Mucosa of descending colon (tissue), 3 donors: ENCODE measurements around the gene TFB2M. TPM values are rescaled to one million over a fixed set of nuclear protein-coding genes. Genes with fewer than 3 reads are reported as not detected.

ENCODE experiments used
- ATAC-seq: fragments of 200-7000 bp; cut with Tn5 transposase; one replicate; pipeline ENCODE4 v1.9.1; 2020; ENCODE audit warnings: mild to moderate bottlenecking, moderate library complexity
- DNase-seq, 3 donors: peaks; one replicate each; pipeline ENCODE4 v3.0.0-alpha.2; 2020
- H3K36me3 ChIP-seq: fragments of 200-600 bp; one replicate; pipeline ENCODE4 v1.8.0; 2021; ENCODE audit warnings: low read depth, mild to moderate bottlenecking
- H3K4me1 ChIP-seq: fragments of 200-600 bp; one replicate; pipeline ENCODE4 v1.8.0; 2021; ENCODE audit warnings: low read depth, mild to moderate bottlenecking
- H3K4me3 ChIP-seq: fragments of 200-600 bp; one replicate; pipeline ENCODE4 v1.8.0; 2021; ENCODE audit warnings: mild to moderate bottlenecking
- H3K9me3 ChIP-seq: fragments of 200-600 bp; one replicate; pipeline ENCODE4 v1.8.0; 2021; ENCODE audit warnings: mild to moderate bottlenecking
- intact Hi-C, 2 donors: fragments of 100-400 bp; cut with DNase I in 1 of 2; cut with micrococcal nuclease in 1 of 2; formaldehyde crosslinking; loops; one replicate each; pipeline versions ENCODE4 v1.11.0 to v1.11.1; 2022; cut with DNase I, micrococcal nuclease
- total RNA-seq, 3 donors: library from RNA; stranded (reverse); fragmentation: NEBNext Ultra II Directional in 2 of 3; extraction: Animal tissue kit (Norgen Biotek cat#: 25700) in 2 of 3; gene quantifications; one replicate each; pipeline versions ENCODE4 v1.2.1 to v1.2.4, GENCODE V29; 2021 to 2023
- TF ChIP-seq, protein P1 (sequence below): fragments of 200-600 bp; IDR thresholded peaks from one replicate; pipeline ENCODE4 v1.8.0; 2022; ENCODE audit warnings: antibody characterized with exemption, mild to moderate bottlenecking
- donor health status: DM: no; HTN: no; CAD: no; lungs with moderate emphysema.
- donor health status: DM: no; HTN: no; CAD: no.
- donor health status: DM: no; HTN: yes; CAD: no.

TFB2M gene
- total RNA-seq, 3 donors from 2014 or later = 10.3 to 12.9 (median 10.5) TPM

DNA sequence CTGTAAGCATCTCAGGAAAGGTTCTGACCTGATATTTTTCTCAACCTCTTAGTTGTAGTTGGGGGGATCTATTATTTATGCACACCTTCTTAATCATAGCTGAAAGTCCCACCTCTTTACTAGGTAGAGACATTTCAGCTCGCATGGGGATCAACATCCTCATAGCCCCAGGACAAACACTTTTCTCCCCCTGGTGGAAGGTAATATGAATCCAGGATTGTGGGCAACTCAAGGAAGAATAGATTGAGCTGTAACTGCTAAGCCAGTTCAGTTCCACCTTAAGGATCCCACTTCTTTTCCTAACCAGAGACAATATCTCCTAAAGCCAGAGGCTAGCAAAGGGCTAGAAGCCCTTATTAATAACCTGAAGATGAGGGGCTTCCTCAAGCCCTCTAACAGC lies 33.5 kb downstream of the TFB2M start:
- Histone ChIP-seq H3K4me3 (no peak overlapping the region), H3K4me1 (no peaks in the 10 kb centered on the region), H3K36me3 (no peaks in the 10 kb centered on the region), H3K9me3 (peaks cover 8% of the 10 kb centered on the region)
- DNase-seq (no peak), ATAC-seq (no peak)
- TF ChIP-seq, protein P1, sequence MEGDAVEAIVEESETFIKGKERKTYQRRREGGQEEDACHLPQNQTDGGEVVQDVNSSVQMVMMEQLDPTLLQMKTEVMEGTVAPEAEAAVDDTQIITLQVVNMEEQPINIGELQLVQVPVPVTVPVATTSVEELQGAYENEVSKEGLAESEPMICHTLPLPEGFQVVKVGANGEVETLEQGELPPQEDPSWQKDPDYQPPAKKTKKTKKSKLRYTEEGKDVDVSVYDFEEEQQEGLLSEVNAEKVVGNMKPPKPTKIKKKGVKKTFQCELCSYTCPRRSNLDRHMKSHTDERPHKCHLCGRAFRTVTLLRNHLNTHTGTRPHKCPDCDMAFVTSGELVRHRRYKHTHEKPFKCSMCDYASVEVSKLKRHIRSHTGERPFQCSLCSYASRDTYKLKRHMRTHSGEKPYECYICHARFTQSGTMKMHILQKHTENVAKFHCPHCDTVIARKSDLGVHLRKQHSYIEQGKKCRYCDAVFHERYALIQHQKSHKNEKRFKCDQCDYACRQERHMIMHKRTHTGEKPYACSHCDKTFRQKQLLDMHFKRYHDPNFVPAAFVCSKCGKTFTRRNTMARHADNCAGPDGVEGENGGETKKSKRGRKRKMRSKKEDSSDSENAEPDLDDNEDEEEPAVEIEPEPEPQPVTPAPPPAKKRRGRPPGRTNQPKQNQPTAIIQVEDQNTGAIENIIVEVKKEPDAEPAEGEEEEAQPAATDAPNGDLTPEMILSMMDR = no peak
- intact Hi-C loops = no loop called here

DNA sequence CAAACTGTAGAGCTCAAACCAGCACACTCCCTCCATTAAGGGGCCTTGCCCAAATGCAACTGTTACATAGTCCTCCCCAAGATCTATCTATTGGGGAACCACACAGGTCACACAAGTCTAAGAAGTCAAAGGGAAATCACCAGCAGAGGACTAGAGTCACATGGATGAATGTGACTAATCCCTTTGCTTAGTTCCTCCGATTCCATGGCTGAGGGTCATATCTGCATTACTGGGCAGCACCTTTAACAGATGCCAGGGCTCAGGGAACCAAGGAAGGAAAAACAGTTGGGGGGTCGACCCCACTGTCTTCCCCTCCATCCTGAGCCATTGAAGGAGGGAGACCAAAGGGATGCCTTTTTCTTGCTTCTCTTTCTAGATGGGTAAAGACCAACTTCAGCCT lies 35.6 kb downstream of the TFB2M start:
- Histone ChIP-seq H3K36me3 (no peaks in the 10 kb centered on the region), H3K4me1 (no peaks in the 10 kb centered on the region), H3K4me3 (no peak overlapping the region), H3K9me3 (peaks cover 8% of the 10 kb centered on the region)
- intact Hi-C loops = no loop called here
- TF ChIP-seq, protein P1 = no peak
- ATAC-seq = no peak
- DNase-seq = no peak

DNA sequence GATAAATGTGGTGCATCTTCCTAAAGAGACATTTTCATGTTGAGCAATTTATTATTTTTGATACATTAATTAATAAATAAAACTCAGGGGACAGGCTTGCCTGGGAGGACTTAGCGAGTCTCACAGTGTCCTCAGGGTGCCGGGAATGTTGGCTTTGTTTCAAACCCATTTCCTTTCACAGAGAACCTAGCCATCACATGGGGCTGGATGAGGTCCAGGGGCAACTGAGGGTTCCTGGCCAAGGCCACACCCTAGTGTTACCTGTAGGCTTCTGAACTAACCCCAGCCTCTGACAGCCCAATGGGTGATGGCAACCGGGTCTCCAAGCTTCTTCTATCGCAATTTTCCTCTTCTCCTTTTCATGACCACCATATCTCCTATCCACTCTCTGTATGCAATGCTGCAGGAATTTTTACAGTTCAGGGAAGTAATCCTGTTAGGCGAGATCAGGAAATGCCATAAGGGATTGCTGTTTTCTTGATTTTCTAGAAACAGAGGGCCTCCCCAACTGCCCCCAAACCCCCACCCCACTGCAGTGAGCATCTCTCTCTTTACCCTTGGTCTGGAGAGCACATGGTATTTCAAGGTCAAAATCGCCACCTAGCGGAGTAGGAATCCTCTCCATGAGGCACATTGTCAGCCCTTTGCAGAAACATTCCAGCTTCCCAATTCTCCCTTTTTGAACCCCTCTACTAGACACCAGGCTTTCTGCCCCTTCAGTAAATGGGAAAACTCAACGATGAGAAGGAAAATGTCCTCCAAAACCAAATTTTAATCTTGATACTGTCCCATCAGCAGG lies 36.9 kb downstream of the TFB2M start:
- TF ChIP-seq, protein P1 = no peak
- no peak for ATAC-seq

DNA sequence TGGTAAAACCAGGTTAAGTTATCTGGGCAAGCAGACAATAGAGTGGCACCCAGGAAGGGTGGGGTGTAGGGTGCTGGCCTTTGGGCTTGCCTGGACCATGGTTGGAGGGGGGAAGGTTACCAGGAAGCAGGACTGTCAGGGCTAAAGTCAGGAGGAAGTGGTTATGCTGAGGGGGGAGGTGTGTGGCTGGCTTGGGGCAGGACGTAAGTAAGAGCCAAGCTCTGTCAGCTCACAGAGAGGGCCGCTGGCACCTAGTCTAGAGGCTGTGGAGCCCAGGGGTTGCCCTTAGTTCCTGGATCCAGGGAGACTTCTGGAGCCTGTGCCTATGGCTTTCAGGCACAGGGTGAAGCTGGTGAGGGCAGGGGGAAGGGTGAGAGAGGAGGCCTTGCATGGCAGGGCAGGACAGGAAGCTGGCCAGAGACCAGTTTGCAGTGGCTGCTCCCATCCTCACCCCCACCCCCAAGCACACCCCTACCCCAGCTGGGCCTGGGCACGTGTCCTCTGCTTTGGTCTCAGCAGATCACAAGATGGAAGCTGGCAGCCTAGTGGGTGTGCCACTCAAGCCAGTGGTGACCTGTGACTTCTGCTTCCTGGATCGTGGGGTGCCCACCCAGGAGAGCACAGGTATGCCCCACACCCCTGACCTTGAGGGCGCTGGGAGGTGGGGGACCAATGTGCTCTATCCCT lies 38.5 kb downstream of the TFB2M start:
- no peaks in the 10 kb centered on the region for H3K36me3 ChIP-seq
- DNase-seq = no peak
- no peaks in the 10 kb centered on the region for H3K4me1 ChIP-seq
- H3K4me3 ChIP-seq = no peak overlapping the region
- intact Hi-C loops = no loop called here
- peak; percentile 67 for ATAC-seq
- peaks cover 8% of the 10 kb centered on the region for H3K9me3 ChIP-seq
- TF ChIP-seq, protein P1 = no peak

More for the DNA sequence above, 36.9 kb downstream of the TFB2M start:
- H3K4me3 ChIP-seq = no peak overlapping the region
- H3K4me1 ChIP-seq = no peaks in the 10 kb centered on the region
- intact Hi-C loops = no loop called here
- H3K36me3 ChIP-seq = no peaks in the 10 kb centered on the region
- H3K9me3 ChIP-seq = peaks cover 8% of the 10 kb centered on the region
- no peak for DNase-seq

DNA sequence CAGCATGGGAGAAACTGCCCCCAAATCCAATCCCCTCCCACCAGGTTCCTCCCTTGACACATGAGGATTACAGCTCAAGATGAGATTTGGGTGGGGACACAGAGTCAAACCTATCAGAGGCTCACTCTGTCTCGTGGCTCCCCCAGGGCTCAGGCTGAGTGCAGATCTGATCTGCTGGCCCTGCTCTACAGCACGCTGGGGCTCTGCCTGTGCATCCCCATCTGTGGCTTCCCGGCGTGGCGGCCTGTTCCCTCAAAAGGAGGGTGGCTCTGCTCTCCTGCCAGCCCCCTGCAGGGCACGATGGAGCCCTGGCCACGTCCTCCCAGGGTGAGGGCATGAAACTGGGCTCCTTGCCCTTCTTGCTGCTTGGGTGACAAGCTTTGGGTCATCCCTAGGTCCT lies 39.1 kb downstream of the TFB2M start:
- ATAC-seq (no peak), DNase-seq (no peak)
- Histone ChIP-seq H3K4me3 (no peak overlapping the region), H3K4me1 (no peaks in the 10 kb centered on the region), H3K36me3 (no peaks in the 10 kb centered on the region), H3K9me3 (peaks cover 8% of the 10 kb centered on the region)
- intact Hi-C loops = no loop called here
- TF ChIP-seq, protein P1 = no peak
